GM21360 (cell line): ENCODE results near the gene DMWD.
A peak's percentile ranks its signal among the peaks of the same experiment; 100 is the strongest.
"Not testable (repeated sequence)": the region's sequence is repeated elsewhere in the genome, so short reads cannot be mapped to it uniquely, and the experiment has no call there.

Experiments
- ATAC-seq: cut with Tn5 transposase; IDR thresholded peaks from one replicate; pipeline ENCODE4 v1.9.1; 2021; ENCODE audit warnings: mild to moderate bottlenecking, moderate library complexity; ENCODE audit not compliant: unreplicated experiment

The DMWD gene

DNA sequence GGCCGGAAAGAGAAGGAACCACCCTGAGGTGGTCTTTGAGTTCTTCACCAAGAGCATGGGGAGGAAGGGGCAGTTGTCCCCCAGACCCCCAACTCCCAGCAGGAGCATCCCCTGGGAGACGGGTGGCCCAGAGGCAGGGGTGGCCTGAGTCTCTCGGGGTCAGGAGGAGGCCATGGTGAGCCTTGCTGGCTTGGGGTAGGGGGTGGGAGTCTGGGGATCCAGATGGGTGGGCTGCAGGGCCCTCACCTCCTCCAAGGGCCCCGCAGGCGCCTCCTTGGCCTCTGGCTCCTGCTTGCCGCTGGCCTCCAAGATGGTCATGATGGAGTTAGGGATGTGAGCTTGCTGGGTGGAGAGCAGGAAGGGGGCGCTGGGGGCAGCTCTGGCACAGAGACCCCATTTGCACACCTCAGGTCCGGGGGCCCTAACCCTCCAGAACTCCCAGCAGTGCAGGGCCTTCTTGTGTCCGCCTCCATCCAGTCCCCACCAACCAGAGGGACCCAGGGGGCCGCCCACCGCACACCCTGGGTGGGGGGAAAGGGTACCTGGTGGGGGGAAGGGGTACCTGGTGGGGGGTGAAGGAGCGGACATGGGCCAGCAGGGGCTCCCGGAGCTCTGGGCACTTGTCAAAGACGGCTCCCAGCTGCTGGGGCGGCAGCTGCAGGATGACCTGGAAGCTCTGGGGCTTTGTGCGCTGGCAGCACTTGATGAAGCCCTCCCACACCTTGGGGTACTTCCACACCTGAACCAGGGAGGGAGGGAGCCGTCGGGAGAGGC is 23.8 kb upstream of the DMWD start:
- no peak for ATAC-seq

DNA sequence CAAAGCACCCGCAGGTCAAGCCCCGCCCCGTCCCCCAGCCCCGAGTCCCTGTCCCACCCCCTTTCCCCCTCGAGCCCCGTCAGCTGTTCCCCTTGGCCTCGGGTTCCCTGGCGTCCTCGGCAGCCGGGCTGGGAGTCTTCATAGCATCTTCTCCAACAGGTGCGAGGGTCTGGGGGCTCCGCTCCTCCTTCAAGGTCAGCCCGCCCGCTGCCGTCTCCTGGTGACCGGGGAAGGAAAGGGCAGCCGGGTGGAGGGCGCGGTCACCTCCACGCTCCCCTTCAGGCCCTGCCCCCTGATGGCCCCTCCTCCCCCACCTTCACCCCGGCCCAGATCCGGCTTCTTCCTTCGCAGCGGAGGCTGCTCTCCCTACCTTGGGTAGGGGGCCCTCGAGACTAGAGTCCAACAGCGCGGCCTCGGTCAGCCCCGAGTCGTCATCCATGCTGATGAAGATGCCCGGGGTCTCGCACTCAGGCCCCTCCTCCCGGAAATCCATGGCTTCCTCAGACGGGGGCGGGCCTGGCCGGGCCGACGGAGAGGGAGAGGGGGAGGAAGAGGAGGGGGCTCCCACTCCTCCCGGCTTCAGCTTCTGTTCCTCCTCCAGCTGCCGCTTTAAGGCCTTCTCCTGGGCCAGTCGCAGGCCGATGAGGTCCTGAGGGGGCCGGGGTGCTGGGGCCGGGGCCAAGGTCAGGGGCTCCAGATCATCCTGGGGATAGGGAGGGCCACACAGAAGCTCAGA is 23.0 kb upstream of the DMWD start:
- ATAC-seq = no peak

DNA sequence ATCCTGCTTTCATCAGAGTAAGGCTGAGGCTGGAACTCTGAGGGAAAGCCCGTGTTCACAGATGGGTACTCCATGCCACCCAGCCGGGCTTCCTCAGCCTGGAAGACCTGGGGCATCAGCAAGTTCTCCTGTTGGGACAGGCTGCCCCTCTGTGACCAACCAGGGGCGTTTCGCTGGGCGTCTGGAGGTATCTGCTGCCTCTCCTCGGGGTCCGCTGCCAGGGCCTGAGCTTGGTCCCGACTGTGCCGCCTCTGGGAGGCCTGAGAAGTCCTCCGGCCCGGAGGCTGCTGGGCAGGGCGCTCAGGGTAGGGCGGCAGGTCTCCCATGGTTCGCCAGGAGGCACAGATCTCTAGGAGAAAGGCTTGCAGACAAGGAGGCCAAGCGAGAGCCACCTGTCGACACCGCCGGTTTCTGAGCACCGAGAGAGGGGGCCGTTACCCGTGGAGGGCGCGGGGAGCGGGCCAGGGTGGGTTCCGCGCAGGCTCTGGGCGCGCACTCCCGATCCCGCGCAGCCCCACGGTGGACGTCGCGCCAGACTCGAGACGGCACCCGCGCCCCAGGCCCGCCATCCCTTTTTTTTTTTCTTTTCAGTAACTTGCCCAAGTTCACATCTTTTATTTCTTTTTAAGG is 22.3 kb upstream of the DMWD start, which contains the start of gene RSPH6A:
Gene RSPH6A, minus strand, starts transcription at position 458 of the 630 bp plus-strand sequence. Its CDS starts 132 bp downstream, at position 326.
- no peak for ATAC-seq

DNA sequence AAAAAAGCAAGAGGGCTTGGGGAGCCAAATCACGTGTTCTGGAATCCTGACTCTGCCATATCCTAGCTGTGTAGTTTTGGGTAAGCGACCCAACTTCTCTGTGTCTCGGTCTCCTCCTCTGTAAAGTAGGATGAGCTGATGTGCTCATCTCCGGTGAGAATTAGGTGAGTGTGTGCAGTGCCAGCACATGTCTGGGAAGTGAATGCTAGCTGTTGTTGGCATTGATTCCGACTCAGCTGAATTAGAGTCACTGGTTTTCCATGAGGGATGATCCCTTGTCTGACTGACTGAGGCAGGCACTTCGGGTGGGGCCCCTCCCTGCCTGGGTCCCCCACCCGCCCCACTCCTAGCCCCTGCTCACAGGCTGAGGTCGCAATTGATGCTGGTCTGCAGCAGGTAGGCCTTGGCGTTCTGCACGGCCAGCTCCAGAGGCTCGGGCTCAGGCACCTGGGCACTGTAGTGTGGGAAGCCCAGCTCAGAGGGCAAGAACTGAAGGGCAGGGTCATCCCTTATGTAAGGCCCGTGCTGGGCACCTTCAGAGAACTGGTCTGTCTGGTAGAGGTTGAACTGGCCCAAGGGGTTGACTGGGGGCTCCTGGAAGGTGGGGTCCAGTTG is 21.6 kb upstream of the DMWD start:
- ATAC-seq = no peak

DNA sequence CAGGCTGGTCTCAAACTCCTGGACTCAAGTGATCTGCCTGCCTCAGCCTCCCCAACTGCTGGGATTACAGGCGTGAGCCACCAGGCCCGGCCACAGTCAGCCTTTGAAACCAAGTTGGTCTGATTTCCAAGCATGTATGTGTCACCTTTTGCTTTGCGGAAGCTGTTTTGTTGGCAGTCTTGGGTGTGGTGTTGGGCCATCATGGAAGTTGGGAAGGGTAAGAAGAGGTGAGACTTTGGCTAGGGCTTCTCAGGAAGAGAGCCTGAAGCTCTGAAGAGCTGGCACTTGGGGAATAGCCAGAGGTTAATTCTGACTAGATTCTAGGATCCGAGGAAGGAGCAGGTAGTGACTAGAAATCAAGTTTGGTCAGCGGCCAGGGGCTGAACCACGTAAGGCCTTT is 19.7 kb upstream of the DMWD start:
- ATAC-seq = no peak

DNA sequence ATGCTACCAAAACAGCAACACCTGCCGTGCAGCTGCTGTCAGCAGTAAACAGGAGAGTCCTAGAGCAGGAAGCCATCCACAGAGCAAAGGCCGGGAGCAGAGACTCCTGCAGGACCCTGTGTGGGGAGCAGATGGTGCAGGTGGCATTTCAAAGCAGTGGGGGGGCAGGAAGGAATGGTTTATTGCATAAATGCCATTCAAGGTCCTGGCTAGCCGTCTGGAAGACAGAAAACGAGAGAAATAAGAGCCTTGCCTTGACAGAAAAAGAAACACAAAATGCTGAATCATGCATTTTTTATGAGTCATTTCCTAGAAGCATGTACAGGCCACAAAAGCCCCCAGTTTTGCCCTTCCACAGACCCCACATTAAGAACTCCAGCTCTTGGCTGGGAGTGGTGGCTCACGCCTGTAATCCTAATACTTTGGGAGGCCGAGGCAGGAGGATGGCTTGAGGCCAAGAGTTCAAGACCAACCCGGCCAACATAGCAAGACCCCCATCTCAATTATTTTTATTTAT is 17.1 kb upstream of the DMWD start:
- no peak for ATAC-seq

DNA sequence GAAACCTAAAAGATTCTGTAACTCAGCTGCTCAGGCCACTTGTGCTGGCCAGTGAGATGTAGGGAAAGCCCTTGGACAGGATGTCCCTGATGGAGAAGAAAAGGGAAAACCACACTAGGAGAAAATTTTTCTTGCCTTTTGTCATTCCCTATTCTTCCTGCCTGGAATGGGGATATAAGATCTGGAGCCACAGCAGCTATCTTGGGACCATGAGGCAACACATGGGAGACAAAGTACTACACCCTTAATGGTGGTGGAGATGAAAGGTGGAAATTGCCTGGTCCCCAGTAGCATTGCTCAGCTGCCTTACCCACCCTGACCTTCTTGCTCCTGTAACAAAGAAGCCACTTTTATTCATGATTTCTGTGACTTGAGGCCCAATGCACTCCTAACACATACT is 13.1 kb upstream of the DMWD start:
- ATAC-seq = no peak

DNA sequence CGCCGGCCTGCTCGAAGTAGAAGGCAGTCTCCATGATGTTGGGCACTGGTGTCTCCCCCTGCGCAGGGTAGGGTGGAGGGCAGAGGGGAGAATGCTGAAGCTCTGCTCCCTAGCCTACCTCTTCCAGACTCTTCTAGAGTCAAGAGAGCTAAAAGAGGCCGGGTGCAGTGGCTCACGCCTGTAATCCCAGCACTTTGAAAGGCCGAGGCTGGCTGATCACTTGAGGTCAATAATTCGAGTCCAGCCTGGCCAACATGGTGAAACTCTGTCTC is 12.2 kb upstream of the DMWD start:
- ATAC-seq = no peak

DNA sequence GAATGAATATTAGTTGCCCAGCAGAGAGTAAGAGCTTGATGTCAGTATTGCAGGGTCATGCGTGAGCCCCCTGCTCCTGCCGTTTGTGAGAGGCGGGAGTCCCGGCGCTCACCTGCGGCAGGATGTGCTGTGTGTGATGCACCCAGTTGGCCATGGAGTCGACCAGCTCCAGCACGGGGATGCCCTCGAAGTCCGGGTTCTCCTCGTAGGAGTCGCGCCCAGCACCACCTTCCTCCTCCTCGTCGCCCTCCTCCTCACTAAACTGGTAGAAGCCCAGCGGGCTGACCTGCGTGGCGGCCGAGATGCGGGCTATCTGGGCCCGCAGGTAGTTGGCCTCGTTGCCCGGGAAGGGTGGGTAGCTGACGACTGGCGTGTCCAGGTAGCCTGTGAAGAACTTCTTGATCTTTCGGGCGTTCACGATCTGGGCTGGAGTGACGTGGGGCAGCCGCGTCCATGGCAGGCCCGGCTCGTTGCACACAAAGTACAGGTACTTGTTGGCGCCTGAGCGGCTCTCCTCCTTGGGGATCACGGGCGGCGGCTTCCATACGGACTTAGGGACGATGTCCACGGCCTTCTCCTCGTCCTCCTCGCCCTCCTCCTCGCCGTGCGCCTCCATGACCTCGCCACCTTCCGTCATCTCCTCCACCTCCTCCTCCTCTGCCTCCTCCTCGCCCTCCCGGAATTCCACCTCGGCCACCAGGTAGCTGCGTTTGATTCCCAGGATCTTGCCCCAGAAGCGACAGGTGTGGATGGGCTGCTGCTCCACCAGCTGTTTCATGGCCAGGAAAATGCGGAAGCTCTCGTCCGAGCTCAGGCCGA is 11.7 kb upstream of the DMWD start:
- ATAC-seq = no peak

DNA sequence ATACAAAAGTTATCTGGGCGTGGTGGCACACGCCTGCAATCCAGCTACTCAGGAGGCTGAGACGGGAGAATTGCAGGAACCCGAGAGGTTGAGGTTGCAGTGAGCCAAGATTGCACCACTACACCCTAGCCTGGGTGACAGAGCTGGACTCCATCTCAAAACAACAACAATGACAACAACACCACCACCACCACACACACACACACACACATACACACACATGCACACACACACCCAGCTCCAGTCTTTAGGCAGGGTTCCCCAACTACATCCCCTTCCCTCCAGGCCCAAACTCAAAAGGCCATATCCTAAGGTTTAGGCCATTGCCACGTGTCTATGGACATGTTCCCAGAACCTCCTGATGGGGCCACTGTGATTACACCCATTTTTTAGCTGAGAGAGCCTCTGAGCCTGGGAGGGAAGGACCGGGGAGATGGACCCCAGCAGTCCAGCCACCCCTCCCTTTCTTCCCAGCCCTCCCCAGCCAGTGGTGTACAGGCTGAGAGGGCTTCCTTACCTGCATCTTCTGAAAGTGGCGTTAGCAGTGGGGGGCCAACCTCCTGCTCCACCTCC is 9.0 kb upstream of the DMWD start:
- no peak for ATAC-seq

DNA sequence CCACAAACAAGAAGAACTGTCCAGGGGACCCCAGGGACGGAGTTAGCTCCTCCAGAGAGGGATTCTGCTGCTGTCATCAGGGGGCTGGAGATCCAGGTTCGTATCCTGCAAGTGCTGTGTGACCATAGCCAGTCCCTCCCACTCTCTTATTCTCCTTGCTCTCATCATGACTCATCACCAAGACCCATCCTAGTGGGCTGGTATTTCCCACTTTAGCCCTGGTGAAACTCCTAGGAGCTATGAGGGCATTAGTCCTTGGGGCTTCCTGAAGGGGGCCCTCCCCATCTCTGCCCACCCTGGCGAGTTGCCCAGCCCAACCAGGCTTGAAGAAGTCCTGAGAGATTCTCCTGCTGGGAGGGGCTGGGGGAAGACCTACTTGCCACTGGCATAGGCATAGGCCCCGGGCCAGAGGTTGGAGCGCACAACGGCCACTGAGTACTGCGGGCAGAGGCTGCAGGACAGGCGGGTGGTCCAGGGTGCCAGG is 7.5 kb upstream of the DMWD start:
- no peak for ATAC-seq

DNA sequence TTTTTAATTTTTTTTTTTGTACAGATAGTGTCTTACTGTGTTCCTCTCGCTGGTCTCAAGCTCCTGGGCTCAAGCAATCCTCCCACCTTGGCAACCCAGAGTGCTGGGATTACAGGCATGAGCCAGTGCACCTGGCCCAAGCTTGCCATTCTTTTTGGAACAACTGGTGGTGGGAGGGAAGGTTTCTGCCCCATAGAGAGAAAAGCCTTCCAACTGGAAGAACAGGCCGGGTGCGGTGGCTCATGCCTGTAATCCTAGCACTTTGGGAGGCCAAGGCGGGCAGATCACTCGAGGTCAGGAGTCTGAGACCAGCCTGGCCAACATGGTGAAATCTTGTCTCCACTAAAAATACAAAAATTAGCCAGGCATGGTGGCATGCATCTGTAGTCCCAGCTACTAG is 6.9 kb upstream of the DMWD start:
- not testable (repeated sequence) for ATAC-seq

DNA sequence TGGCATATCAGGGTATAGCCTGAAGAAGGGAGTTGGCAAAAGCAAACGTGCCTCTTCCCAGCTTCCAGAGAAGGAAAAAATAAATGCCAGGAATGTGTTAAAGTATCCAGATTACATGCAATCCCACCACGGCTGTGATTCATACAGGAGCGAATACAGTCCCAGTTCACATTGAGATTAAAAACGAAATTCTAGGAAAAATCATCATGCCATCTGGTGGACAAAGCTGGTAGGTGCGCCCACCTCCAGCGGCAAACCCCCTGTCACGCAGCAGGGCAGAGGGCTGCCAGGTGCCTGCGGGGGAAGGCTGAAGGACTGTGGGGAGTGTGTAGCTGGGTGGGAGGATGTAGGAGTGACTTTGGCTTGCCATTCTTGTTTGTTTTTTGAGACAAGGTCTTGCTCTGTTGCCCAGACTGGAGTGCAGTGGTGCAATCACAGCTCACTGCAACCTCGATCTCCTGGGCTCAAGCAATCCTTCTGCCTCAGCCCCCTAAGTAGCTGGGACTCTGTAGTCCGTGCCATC is 6.4 kb upstream of the DMWD start:
- no peak for ATAC-seq

DNA sequence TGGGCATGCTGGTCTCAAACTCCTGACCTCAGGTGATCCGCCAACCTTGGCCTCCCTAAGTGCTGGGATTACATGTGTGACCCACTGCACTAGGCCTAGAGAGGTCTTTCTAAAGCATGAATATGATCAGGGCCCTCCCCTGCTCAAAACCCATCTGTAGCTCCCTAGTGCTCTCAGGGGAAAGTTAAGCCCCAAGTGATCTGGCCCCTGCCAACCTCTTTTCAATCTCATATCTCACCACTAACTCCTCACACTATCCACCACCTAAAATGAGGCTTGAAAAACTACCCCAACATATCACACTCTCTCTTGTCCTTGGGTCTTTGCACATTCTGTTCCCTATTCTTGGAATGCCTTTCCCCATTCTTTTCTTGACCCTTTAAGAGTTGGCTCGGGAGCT is 2.0 kb upstream of the DMWD start:
- ATAC-seq = no peak

DNA sequence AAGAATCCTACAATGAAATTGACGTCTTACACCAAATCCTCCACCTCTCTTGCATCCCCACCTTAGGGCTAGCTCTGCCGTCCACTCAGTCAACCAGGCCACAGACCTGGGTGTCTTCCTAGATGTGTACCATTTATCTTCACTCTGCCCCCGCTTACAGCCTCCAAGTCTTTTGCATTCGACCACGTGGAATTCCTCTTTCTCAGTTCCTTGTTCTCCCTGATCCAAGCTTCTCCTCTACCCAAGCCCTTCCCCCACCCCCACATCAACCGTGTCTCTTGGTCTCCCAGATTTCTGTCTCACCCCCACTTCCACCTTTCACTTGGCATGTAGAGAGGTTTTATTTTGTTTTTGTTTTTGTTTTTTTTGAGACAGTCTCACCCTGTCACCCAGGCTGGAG is 1.2 kb upstream of the DMWD start:
- no peak for ATAC-seq

DNA sequence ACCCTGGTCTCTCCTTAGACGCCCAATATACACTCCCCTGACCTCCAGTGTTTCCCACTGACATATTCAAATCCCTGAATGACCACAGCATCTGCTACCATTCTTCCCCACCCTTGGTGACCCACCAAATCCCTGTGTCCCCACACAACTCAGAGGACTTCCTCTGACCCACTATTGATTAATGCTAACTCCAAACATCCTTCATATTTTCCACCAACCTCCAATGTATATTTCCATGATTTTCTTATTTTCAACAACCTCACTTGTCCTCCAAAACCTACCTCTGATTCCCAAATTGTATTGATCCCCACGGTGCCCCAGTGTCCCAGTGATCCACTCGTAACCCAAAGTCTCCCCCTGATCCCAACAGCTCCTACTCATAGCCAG is 526 bp upstream of the DMWD start:
- ATAC-seq = peak; percentile 10

DNA sequence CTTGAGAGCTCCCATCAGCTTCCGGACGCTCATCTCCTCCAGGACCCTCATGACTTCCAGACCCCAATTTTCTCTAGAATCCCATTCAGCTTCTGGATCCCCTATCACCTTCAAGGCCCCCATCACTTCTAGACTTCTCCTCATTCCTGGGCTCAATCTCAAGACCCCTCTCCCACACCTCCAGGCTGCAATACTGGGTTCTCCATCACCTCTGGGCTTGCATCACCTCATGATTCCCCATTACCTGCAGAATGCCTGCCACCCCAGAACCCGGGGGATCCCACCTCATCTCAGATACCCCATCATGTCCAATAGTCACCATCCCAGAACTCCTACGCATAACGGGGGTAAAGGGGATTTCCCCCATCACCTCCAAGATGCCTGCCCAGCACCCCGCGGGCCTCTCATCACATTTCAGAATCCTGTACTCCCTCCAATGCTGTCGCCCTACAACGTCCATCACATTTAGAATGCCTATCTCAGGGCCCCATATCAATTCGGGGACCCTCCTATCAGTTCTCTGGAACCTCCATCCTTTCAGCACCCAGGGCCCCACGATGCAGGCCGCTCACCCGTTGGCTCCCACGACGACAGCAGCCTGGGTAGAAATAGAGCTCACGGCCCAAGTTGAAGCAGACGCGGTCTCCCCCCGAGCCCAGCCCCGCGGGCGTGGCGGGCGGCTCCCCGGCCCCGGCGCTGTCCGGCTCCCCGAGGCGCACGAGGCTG is 738 bp downstream of the DMWD start:
- ATAC-seq = peak; percentile 11

DNA sequence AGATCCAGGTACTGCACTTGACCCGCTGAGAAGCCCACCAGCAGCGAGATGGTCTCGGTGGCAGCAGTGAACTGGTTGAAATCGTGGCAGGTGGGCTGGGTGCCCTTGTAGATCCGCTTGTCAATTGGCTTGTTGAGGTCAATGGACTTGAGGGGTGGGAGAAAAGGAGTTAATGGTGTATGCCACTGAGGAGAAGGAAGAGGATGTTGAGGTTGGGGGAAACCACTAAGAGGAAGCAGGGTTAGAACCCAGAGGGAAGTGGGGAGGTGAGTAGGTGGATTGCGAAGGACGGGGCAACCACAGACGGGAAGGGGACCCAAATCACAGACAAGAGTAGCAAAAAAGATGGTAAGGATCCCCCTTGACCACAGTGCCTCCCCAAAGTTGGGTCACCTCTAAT is 1.7 kb downstream of the DMWD start:
- no peak for ATAC-seq

DNA sequence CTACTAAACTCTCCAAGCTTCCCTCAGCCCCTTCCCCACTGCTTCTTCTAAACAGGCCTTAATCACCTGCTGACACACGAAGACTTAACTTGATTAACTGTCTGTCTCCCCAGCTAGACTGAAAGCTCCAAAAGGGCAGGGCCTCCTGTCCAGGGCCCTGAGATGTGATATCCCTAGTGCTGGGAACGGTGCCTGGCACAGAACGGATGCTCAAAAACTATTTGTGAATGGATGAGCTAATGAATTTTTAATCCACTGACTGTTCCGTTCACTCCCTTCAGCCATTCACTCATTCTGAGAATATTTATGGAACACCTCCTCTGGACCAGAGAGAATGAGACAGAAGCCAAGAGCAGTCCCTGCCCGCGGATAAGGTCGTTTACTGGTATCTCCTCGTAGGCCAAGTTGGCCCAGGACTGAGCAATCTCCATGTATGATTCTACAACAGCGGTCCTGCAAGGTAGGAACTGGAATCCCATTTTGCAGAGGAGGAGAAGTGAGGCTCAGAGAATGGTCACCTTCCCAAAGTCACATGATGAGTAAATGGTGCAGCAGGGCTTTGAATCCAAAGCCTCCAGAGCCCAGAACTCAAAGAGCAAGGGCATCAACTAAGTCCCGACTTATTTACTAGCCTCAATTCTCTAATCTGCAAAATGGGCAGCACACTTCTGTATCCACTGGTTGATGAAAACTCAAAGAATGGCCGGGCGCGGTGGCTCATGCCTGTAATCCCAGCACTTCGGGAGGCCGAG is 3.4 kb downstream of the DMWD start:
- no peak for ATAC-seq
